Suprapubic skin (tissue), 4 donors: ENCODE data around the gene MNAT1. TPM values are rescaled to one million over a fixed set of nuclear protein-coding genes. Genes with fewer than 3 reads are reported as not detected.

Source experiments
- DNase-seq, 2 donors: peaks; one replicate each; pipeline ENCODE4 v3.0.0-alpha.2; 2019; ENCODE audit warnings: low spot score in 2 of 2
- H3K27ac ChIP-seq: fragments of 200-600 bp; sonication (generic); one replicate; pipeline ENCODE4 v1.5.1; 2019
- H3K27me3 ChIP-seq: fragments of 200-600 bp; sonication (generic); one replicate; pipeline ENCODE4 v1.5.1; 2019
- H3K36me3 ChIP-seq: fragments of 200-600 bp; sonication (generic); one replicate; pipeline ENCODE4 v1.5.1; 2019
- H3K4me1 ChIP-seq: fragments of 200-600 bp; sonication (generic); one replicate; pipeline ENCODE4 v1.5.1; 2019
- H3K4me3 ChIP-seq: fragments of 200-600 bp; sonication (generic); one replicate; pipeline ENCODE4 v1.5.1; 2019; ENCODE audit warnings: mild to moderate bottlenecking
- H3K9me3 ChIP-seq: fragments of 200-600 bp; sonication (generic); one replicate; pipeline ENCODE4 v1.5.1; 2019
- CTCF ChIP-seq, 2 donors: fragments of 200-600 bp in 1 of 2; fragments of 450-650 bp in 1 of 2; sonication (generic) in 1 of 2; IDR thresholded peaks; one replicate each; pipeline ENCODE4 v1.5.1; 2016 to 2019; ENCODE audit warnings: antibody characterized with exemption in 2 of 2, mild to moderate bottlenecking in 1 of 2, moderate library complexity in 1 of 2
- EP300 ChIP-seq: sonication (generic); formaldehyde crosslinking; IDR thresholded peaks from one replicate; pipeline ENCODE4 v1.6.1; 2017; ENCODE audit warnings: antibody characterized with exemption
- POLR2A ChIP-seq, 2 donors: fragments of 450-650 bp; IDR thresholded peaks; one replicate each; pipeline ENCODE4 v1.6.1; 2017; ENCODE audit warnings: antibody characterized with exemption in 2 of 2, mild to moderate bottlenecking in 2 of 2, moderate library complexity in 2 of 2
- POLR2AphosphoS5 ChIP-seq, 3 donors: sonication (generic); formaldehyde crosslinking; IDR thresholded peaks; one replicate each; pipeline ENCODE4 v1.6.1; 2017; ENCODE audit warnings: antibody characterized with exemption in 3 of 3
- WGBS: methylation state at CpG from one replicate; pipeline ENCODE4 v1.1.5; 2018; 5-methylcytosine and 5-hydroxymethylcytosine counted together
- total RNA-seq, 4 donors: library from RNA; depleted of rRNA; stranded (reverse); fragments of >200 nt; gene quantifications; one replicate each; pipeline ENCODE4 v1.1.0, GENCODE V29; 2016

Gene MNAT1
- total RNA-seq, 4 donors from 2014 or later, result 13.1 to 38.8 (median 22.0) TPM

DNA sequence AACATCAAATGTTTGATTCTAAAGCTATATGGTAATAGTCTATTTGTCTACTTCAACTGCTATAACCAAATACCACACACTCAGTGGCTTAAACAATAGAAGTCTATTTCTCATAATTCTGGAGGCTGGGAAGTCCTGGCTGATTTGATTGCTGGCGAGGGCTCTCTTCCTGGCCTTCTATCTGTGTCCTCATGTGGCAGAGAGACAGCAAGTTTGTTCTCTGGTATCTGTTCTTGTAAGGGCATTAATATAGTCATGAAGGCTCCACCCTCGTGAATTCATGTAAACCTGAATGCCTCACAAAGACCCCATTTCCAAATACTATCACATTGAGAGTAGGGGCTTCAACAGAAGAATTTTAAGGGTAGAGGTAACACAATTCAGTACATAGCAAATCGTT is 212.2 kb downstream of the MNAT1 start:
- H3K27ac ChIP-seq, result no peak overlapping the region
- no peaks in the 10 kb centered on the region for H3K36me3 ChIP-seq
- no peak for DNase-seq
- 93% methylated on average over 3 of the region's 3 CpGs for WGBS
- H3K9me3 ChIP-seq, result no peaks in the 10 kb centered on the region
- H3K27me3 ChIP-seq, result no peaks in the 10 kb centered on the region
- no peaks in the 10 kb centered on the region for H3K4me1 ChIP-seq
- H3K4me3 ChIP-seq, result no peak overlapping the region
- TF ChIP-seq EP300 (no peak), CTCF (IDR thresholded peaks at IDR 0.05) (no peak), POLR2AphosphoS5 (IDR thresholded peaks at IDR 0.05) (no peak), POLR2A (IDR thresholded peaks at IDR 0.05) (no peak)

DNA sequence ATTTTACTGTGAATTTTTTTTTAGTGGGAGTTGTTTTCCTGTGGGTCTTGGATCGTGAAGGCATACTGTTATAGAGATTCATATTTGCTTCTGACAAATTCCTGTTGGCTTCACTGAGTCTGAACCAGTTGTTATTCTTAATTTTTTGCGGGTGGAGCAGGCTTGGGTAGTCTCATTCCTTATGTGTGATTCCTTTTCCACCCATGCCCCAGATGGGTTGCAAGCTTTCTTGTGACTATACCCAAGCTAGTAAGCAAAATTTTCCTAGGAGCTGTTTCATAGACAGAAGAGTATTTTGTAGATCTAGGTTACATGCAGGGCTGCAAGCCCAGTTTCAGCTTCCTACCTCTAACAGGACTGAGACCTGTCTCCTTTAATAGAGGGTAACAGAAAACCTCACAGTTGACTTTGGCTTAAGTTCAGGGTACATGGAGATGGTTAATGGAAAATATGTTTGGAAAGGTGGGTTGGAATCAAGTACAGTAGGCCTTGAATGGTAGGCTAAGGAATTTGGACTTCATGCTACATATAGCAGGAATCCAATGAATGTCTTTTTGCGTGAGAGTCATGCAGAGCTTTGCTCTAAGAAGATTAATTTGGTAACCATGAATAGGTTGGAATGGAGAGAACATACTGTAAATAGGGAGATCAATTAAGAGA is 217.3 kb downstream of the MNAT1 start:
- Histone ChIP-seq H3K36me3 (no peaks in the 10 kb centered on the region), H3K4me1 (no peaks in the 10 kb centered on the region), H3K27me3 (no peaks in the 10 kb centered on the region), H3K9me3 (no peaks in the 10 kb centered on the region), H3K4me3 (no peak overlapping the region), H3K27ac (no peak overlapping the region)
- TF ChIP-seq POLR2A (IDR thresholded peaks at IDR 0.05) (no peak), POLR2AphosphoS5 (IDR thresholded peaks at IDR 0.05) (no peak), EP300 (no peak), CTCF (IDR thresholded peaks at IDR 0.05) (no peak)
- no peak for DNase-seq
- 58% methylated on average over 3 of the region's 3 CpGs for WGBS

DNA sequence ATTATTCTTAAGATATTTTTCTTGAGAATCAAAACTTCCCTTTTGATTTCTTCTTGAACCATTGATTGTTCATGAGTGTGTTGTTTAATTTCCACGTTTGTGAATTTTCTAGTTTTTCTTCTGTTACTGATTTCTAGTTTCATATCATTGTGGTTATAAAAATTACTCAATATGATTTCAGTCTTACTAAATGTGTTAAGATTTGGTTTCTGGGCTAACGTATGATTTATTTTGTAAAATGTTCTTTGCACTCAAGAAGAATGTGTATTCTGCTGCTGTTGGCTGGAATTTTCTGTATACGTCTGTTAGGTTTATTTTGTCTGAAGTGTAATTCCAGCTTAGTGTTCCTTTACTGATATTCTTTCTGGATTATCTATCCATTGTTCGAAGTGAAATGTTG is 221.6 kb downstream of the MNAT1 start:
- Histone ChIP-seq H3K27me3 (no peaks in the 10 kb centered on the region), H3K4me3 (no peak overlapping the region), H3K27ac (no peak overlapping the region), H3K9me3 (peaks cover 13% of the 10 kb centered on the region), H3K4me1 (no peaks in the 10 kb centered on the region), H3K36me3 (no peaks in the 10 kb centered on the region)
- DNase-seq, result no peak
- no peak for TF ChIP-seq POLR2A (IDR thresholded peaks at IDR 0.05)
- TF ChIP-seq POLR2AphosphoS5 (IDR thresholded peaks at IDR 0.05), result no peak
- no peak for TF ChIP-seq CTCF (IDR thresholded peaks at IDR 0.05)
- no peak for TF ChIP-seq EP300
- WGBS, result 90% methylated on average over 4 of the region's 4 CpGs

DNA sequence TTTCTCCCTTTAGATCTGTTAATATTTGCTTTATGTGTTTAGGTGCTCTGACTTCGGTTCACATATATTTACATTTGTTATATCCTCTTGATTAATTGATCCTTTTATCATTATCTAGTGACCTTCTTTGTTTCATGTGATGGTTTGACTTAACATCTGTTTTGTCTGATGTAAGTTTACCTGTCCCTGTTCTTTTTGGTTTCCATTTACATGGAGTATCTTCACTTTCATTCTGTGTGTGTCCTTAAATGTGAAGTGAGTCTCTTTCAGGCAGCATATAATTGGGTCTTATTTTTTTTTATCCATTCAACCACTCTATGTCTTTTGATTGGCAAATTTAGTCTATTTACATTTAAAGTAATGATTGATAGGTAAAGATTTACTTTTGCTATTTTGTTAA is 222.1 kb downstream of the MNAT1 start:
- no peak for TF ChIP-seq POLR2A (IDR thresholded peaks at IDR 0.05)
- Histone ChIP-seq H3K4me1 (no peaks in the 10 kb centered on the region), H3K27ac (no peak overlapping the region), H3K4me3 (no peak overlapping the region), H3K9me3 (peaks cover 13% of the 10 kb centered on the region), H3K27me3 (no peaks in the 10 kb centered on the region), H3K36me3 (no peaks in the 10 kb centered on the region)
- DNase-seq, result no peak
- 92% methylated on average over 1 of the region's 1 CpG for WGBS

- Histone ChIP-seq H3K4me3 (no peak overlapping the region), H3K4me1 (no peaks in the 10 kb centered on the region), H3K27me3 (no peaks in the 10 kb centered on the region), H3K36me3 (no peaks in the 10 kb centered on the region), H3K27ac (no peak overlapping the region), H3K9me3 (peaks cover 13% of the 10 kb centered on the region)
- no peak for DNase-seq
- no peak for TF ChIP-seq EP300
Measured at GRCh38 chr14:60958146-60958545, 223.6 kb downstream of the MNAT1 start.

DNA sequence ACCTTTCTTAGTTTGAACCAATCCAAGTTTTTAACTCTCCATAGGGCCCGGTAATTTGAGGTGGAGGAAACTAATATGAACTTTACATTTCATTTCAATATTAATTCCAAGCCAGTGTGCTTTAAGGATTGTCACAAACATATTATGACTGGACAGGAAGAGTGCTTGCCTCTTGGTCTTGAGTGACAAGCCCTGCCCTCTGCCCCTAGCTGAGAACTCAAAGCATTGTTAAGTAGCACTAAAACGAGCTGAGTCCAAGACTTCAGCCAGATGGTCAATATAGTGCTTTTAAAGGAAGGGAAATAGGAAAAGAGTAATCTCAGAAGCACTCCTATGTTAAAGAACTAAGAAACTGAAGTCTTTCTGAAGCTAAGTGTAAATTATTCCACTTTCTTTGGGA is 229.2 kb downstream of the MNAT1 start:
- Histone ChIP-seq H3K27ac (no peak overlapping the region), H3K36me3 (no peaks in the 10 kb centered on the region), H3K9me3 (no peaks in the 10 kb centered on the region), H3K4me3 (no peak overlapping the region), H3K4me1 (no peaks in the 10 kb centered on the region), H3K27me3 (no peaks in the 10 kb centered on the region)
- WGBS, result 67% methylated on average over 2 of the region's 2 CpGs
- no peak for TF ChIP-seq EP300
- TF ChIP-seq POLR2AphosphoS5 (IDR thresholded peaks at IDR 0.05), result no peak
- DNase-seq, result no peak

DNA sequence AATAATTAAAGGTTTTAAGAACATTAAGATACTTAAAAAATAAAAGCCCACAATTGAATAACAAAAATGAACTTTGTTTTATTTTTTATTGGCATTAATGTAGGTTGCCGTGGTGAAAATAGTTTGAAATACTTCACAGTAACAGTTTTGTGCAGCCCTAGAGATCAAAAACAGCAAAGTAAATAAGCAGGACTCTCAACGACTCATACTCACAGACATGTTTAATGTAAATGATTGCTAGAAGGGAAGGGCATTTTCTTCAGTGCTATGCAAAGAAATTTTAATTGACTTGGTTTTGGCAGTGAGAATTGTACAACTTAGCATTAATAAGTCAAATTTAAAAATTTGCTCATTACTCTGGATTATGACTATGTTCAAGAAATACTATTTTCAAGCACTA is 230.3 kb downstream of the MNAT1 start:
- Histone ChIP-seq H3K4me3 (no peak overlapping the region), H3K9me3 (no peaks in the 10 kb centered on the region), H3K36me3 (no peaks in the 10 kb centered on the region), H3K27ac (no peak overlapping the region), H3K27me3 (no peaks in the 10 kb centered on the region), H3K4me1 (no peaks in the 10 kb centered on the region)
- 65% methylated on average over 2 of the region's 2 CpGs for WGBS
- DNase-seq, result no peak
- no peak for TF ChIP-seq POLR2A (IDR thresholded peaks at IDR 0.05)
- TF ChIP-seq CTCF (IDR thresholded peaks at IDR 0.05), result no peak
- TF ChIP-seq POLR2AphosphoS5 (IDR thresholded peaks at IDR 0.05), result no peak
- no peak for TF ChIP-seq EP300
